GM23338 (cell line): ENCODE data around the gene PUM2. TPM values are rescaled to one million over a fixed set of nuclear protein-coding genes. Genes with fewer than 3 reads are reported as not detected.
"Not testable (repeated sequence)": the region's sequence is repeated elsewhere in the genome, so short reads cannot be mapped to it uniquely, and the experiment has no call there.

Source experiments
- ATAC-seq: fragments of 200-7000 bp; cut with Tn5 transposase; 3 replicates; pipeline ENCODE4 v1.9.1; 2020
- DNase-seq: peaks from one replicate; pipeline ENCODE4 v3.0.0-alpha.2; 2015; ENCODE audit warnings: low spot score
- H2AFZ ChIP-seq: fragments of 200-600 bp; sonication (generic); 2 replicates; pipeline ENCODE4 v1.8.0; 2016; ENCODE audit warnings: antibody characterized with exemption, mild to moderate bottlenecking, moderate library complexity
- H3F3A ChIP-seq: fragments of 200-600 bp; sonication (generic); replicated peaks from 2 replicates; pipeline ENCODE4 v1.8.0; 2017; ENCODE audit warnings: antibody characterized with exemption, mixed run types, low read depth
- H3K27ac ChIP-seq: fragments of 200-600 bp; sonication (generic); 2 replicates; pipeline ENCODE4 v1.6.1; 2016; ENCODE audit warnings: low read depth
- H3K27me3 ChIP-seq: fragments of 200-600 bp; sonication (generic); 2 replicates; pipeline ENCODE4 v1.8.0; 2016; ENCODE audit warnings: mild to moderate bottlenecking, mixed run types, moderate library complexity; ENCODE audit not compliant: insufficient read depth
- H3K36me3 ChIP-seq: fragments of 200-600 bp; sonication (generic); 2 replicates; pipeline ENCODE4 v1.8.0; 2016; ENCODE audit warnings: mild to moderate bottlenecking; ENCODE audit not compliant: insufficient read depth
- H3K4me1 ChIP-seq: fragments of 200-600 bp; sonication (generic); 2 replicates; pipeline ENCODE4 v1.8.0; 2016; ENCODE audit warnings: mild to moderate bottlenecking, moderate library complexity; ENCODE audit not compliant: insufficient read depth
- H3K4me2 ChIP-seq: fragments of 200-600 bp; sonication (generic); 2 replicates; pipeline ENCODE4 v1.7.1; 2017; ENCODE audit warnings: mixed run types
- H3K4me3 ChIP-seq: fragments of 200-600 bp; sonication (generic); 2 replicates; pipeline ENCODE4 v1.6.1; 2016; ENCODE audit warnings: mixed run types
- H3K79me2 ChIP-seq: fragments of 200-600 bp; sonication (generic); replicated peaks from 2 replicates; pipeline ENCODE4 v1.8.0; 2017; ENCODE audit warnings: mild to moderate bottlenecking; ENCODE audit not compliant: insufficient read depth
- H3K9me2 ChIP-seq: fragments of 200-600 bp; sonication (generic); 2 replicates; pipeline ENCODE4 v1.8.0; 2017; ENCODE audit not compliant: insufficient read depth
- H4K20me1 ChIP-seq: fragments of 200-600 bp; sonication (generic); replicated peaks from 2 replicates; pipeline ENCODE4 v1.8.0; 2017; ENCODE audit warnings: mild to moderate bottlenecking; ENCODE audit not compliant: insufficient read depth
- H3K27ac Mint-ChIP-seq: 2 replicates; pipeline ENCODE4 v1.8.0; 2020; ENCODE audit warnings: inconsistent platforms, mild to moderate bottlenecking, moderate library complexity, mixed read lengths
- H3K27me3 Mint-ChIP-seq: 3 replicates; pipeline ENCODE4 v1.8.0; 2022; ENCODE audit warnings: low read depth, mild to moderate bottlenecking, moderate library complexity, mixed read lengths, inconsistent platforms; ENCODE audit not compliant: insufficient read depth, poor library complexity
- H3K36me3 Mint-ChIP-seq: 3 replicates; pipeline ENCODE4 v1.8.0; 2021; ENCODE audit warnings: low read depth, mild to moderate bottlenecking, inconsistent platforms, moderate library complexity, mixed read lengths
- H3K4me1 Mint-ChIP-seq: 3 replicates; pipeline ENCODE4 v1.8.0; 2020; ENCODE audit warnings: mild to moderate bottlenecking, inconsistent platforms, mixed read lengths
- H3K4me3 Mint-ChIP-seq: 3 replicates; pipeline ENCODE4 v1.8.0; 2021; ENCODE audit warnings: moderate library complexity, mild to moderate bottlenecking, inconsistent platforms, mixed read lengths
- H3K9me3 Mint-ChIP-seq: 3 replicates; pipeline ENCODE4 v1.8.0; 2020; ENCODE audit warnings: moderate library complexity, mild to moderate bottlenecking, inconsistent platforms, mixed read lengths
- CREB1 ChIP-seq: fragments of 250-450 bp; sonication (Bioruptor Pico); IDR thresholded peaks from 2 replicates; pipeline ENCODE4 v1.5.0; 2020; ENCODE audit warnings: low read depth, mild to moderate bottlenecking, moderate library complexity
- EZH2 ChIP-seq: fragments of 200-600 bp; sonication (generic); IDR thresholded peaks from one replicate; pipeline ENCODE4 v1.8.0; 2017; ENCODE audit warnings: antibody characterized with exemption, mild to moderate bottlenecking, low read depth; ENCODE audit not compliant: unreplicated experiment
- EZH2phosphoT487 ChIP-seq: fragments of 200-600 bp; sonication (generic); IDR thresholded peaks from one replicate; pipeline ENCODE4 v1.8.1; 2018; ENCODE audit warnings: antibody characterized with exemption; ENCODE audit not compliant: unreplicated experiment
- JUNB ChIP-seq: IDR thresholded peaks from one replicate; pipeline ENCODE4 v1.6.1; 2016; ENCODE audit warnings: antibody characterized with exemption; ENCODE audit not compliant: unreplicated experiment
- NANOG ChIP-seq: IDR thresholded peaks from 2 replicates; pipeline ENCODE4 v1.6.1; 2016; ENCODE audit warnings: antibody characterized with exemption, borderline replicate concordance
- POLR2AphosphoS5 ChIP-seq: IDR thresholded peaks from 2 replicates; pipeline ENCODE4 v1.6.1; 2016; ENCODE audit warnings: antibody characterized with exemption, low read depth
- STAT1 ChIP-seq: IDR thresholded peaks from one replicate; pipeline ENCODE4 v1.6.1; 2016; ENCODE audit warnings: antibody characterized with exemption; ENCODE audit not compliant: unreplicated experiment
- ZNF114 ChIP-seq: fragments of 250-450 bp; sonication (Bioruptor Pico); IDR thresholded peaks from 2 replicates; pipeline ENCODE4 v1.5.0; 2020; ENCODE audit warnings: mild to moderate bottlenecking, moderate library complexity
- ZNF331 ChIP-seq: fragments of 250-450 bp; sonication (Bioruptor Pico); IDR thresholded peaks from 2 replicates; pipeline ENCODE4 v1.5.0; 2020; ENCODE audit warnings: low read depth, mild to moderate bottlenecking, moderate library complexity
- polyA plus RNA-seq: library from polyadenylated mRNA; unstranded; fragments of >200 nt; fragmentation: Nextera tagmentation; extraction: Ambion mirVana; gene quantifications from 2 replicates; pipeline ENCODE4 v1.2.1, GENCODE V29; 2016
- total RNA-seq: library from RNA; depleted of rRNA; stranded (reverse); fragments of >200 nt; shearing (Covaris generic); gene quantifications from 2 replicates; pipeline ENCODE4 v1.2.3, GENCODE V29; 2014
- TF ChIP-seq, protein P1 (sequence below), 2 experiments: fragments of 200-600 bp in 1 of 2; sonication (generic) in 1 of 2; conservative IDR thresholded peaks; 2 replicates each; pipeline versions ENCODE4 v1.5.1 to v1.6.1; 2016 to 2017; ENCODE audit warnings: antibody characterized with exemption in 2 of 2, low read depth in 2 of 2, mild to moderate bottlenecking in 2 of 2, moderate library complexity in 1 of 2
- TF ChIP-seq, protein P2 (sequence below): IDR thresholded peaks from one replicate; pipeline ENCODE4 v1.6.1; 2018; ENCODE audit warnings: antibody characterized with exemption; ENCODE audit not compliant: unreplicated experiment
- TF ChIP-seq, protein P3 (sequence below): IDR thresholded peaks from 2 replicates; pipeline ENCODE4 v1.6.1; 2016; ENCODE audit warnings: antibody characterized with exemption

The PUM2 gene
- total and polyA plus RNA-seq, 2 experiments from 2014 or later, result 29.9 to 94.1 TPM

DNA sequence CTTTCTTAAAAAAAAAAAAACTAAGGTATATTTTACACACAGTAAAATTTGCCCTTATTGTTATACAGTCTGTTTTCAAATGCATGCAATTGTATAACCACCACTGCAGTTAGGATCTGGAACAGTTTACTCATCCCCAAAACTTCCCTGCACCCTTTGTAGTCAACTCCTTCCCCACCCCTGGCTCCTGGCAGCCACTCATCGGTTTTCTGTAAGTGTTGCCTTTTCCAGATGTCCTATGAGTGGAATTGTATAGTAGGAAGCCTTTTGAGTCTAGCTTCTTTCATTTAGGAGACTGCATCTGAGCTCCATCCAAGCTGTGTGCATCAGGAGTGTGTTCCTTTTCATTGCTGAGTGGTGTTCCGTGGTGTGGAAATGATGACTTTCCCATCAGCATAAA, 116.0 kb downstream of the PUM2 start:
- peaks cover 18% of the 10 kb centered on the region for H3K27me3 Mint-ChIP-seq

GRCh38 chr2:20232837-20233207, 117.8 kb downstream of the PUM2 start:
- no peak overlapping the region for H3K4me2 ChIP-seq
- TF ChIP-seq ZNF331, result no peak
- no peak for TF ChIP-seq STAT1
- TF ChIP-seq EZH2, result no peak
- TF ChIP-seq NANOG, result no peak
- TF ChIP-seq, protein P1, sequence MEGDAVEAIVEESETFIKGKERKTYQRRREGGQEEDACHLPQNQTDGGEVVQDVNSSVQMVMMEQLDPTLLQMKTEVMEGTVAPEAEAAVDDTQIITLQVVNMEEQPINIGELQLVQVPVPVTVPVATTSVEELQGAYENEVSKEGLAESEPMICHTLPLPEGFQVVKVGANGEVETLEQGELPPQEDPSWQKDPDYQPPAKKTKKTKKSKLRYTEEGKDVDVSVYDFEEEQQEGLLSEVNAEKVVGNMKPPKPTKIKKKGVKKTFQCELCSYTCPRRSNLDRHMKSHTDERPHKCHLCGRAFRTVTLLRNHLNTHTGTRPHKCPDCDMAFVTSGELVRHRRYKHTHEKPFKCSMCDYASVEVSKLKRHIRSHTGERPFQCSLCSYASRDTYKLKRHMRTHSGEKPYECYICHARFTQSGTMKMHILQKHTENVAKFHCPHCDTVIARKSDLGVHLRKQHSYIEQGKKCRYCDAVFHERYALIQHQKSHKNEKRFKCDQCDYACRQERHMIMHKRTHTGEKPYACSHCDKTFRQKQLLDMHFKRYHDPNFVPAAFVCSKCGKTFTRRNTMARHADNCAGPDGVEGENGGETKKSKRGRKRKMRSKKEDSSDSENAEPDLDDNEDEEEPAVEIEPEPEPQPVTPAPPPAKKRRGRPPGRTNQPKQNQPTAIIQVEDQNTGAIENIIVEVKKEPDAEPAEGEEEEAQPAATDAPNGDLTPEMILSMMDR (conservative IDR thresholded peaks at IDR 0.05; ENCODE audit: low read depth in 2 of 2), result no peak
- TF ChIP-seq EZH2phosphoT487, result no peak
- TF ChIP-seq CREB1 (CRISPR knock-in tag), result no peak
- no peak for TF ChIP-seq JUNB
- no peak for TF ChIP-seq ZNF114 (CRISPR knock-in tag)
- TF ChIP-seq, protein P2, sequence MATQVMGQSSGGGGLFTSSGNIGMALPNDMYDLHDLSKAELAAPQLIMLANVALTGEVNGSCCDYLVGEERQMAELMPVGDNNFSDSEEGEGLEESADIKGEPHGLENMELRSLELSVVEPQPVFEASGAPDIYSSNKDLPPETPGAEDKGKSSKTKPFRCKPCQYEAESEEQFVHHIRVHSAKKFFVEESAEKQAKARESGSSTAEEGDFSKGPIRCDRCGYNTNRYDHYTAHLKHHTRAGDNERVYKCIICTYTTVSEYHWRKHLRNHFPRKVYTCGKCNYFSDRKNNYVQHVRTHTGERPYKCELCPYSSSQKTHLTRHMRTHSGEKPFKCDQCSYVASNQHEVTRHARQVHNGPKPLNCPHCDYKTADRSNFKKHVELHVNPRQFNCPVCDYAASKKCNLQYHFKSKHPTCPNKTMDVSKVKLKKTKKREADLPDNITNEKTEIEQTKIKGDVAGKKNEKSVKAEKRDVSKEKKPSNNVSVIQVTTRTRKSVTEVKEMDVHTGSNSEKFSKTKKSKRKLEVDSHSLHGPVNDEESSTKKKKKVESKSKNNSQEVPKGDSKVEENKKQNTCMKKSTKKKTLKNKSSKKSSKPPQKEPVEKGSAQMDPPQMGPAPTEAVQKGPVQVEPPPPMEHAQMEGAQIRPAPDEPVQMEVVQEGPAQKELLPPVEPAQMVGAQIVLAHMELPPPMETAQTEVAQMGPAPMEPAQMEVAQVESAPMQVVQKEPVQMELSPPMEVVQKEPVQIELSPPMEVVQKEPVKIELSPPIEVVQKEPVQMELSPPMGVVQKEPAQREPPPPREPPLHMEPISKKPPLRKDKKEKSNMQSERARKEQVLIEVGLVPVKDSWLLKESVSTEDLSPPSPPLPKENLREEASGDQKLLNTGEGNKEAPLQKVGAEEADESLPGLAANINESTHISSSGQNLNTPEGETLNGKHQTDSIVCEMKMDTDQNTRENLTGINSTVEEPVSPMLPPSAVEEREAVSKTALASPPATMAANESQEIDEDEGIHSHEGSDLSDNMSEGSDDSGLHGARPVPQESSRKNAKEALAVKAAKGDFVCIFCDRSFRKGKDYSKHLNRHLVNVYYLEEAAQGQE, result no peak
- TF ChIP-seq POLR2AphosphoS5, result no peak
- TF ChIP-seq, protein P3, sequence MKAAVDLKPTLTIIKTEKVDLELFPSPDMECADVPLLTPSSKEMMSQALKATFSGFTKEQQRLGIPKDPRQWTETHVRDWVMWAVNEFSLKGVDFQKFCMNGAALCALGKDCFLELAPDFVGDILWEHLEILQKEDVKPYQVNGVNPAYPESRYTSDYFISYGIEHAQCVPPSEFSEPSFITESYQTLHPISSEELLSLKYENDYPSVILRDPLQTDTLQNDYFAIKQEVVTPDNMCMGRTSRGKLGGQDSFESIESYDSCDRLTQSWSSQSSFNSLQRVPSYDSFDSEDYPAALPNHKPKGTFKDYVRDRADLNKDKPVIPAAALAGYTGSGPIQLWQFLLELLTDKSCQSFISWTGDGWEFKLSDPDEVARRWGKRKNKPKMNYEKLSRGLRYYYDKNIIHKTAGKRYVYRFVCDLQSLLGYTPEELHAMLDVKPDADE, result no peak

More for the DNA sequence above, 116.0 kb downstream of the PUM2 start:
- not testable (repeated sequence) for H3K27ac Mint-ChIP-seq, H3K9me2 ChIP-seq, H3K9me3 Mint-ChIP-seq, ATAC-seq, H3K4me3 ChIP-seq, H3K4me2 ChIP-seq, H3K4me3 Mint-ChIP-seq, DNase-seq, H3K36me3 ChIP-seq, H3K27ac ChIP-seq, H4K20me1 ChIP-seq, H2AFZ ChIP-seq, H3K79me2 ChIP-seq, H3F3A ChIP-seq, H3K36me3 Mint-ChIP-seq, H3K27me3 ChIP-seq
- peaks cover 15% of the 10 kb centered on the region for H3K4me1 Mint-ChIP-seq
- peaks cover 17% of the 10 kb centered on the region; the same call in 1 of the 2 replicates for H3K4me1 ChIP-seq

More at GRCh38 chr2:20232837-20233207, 117.8 kb downstream of the PUM2 start:
- H3K27ac Mint-ChIP-seq, result no peak overlapping the region
- Histone ChIP-seq H3K4me3 (no peak overlapping the region), H3K9me2 (0 out of 2 replicates have a peak, but pooled peaks cover under 1% of the 10 kb centered on the region), H3K36me3 (no peaks in the 10 kb centered on the region), H2AFZ (no peak overlapping the region), H3K79me2 (no peaks in the 10 kb centered on the region), H3F3A (0 out of 2 replicates have a peak, but pooled peaks cover 2% of the 10 kb centered on the region), H3K27me3 (no peaks in the 10 kb centered on the region), H4K20me1 (no peaks in the 10 kb centered on the region), H3K4me1 (peaks cover 17% of the 10 kb centered on the region; the same call in 1 of the 2 replicates), H3K27ac (no peak overlapping the region)
- no peak overlapping the region for H3K4me3 Mint-ChIP-seq
- peaks cover 21% of the 10 kb centered on the region for H3K27me3 Mint-ChIP-seq
- DNase-seq (no peak), ATAC-seq (no peak)
- H3K9me3 Mint-ChIP-seq, result no peaks in the 10 kb centered on the region
- H3K36me3 Mint-ChIP-seq, result no peaks in the 10 kb centered on the region
- H3K4me1 Mint-ChIP-seq, result peaks cover 15% of the 10 kb centered on the region
